Spleen (tissue), 7 donors: ENCODE measurements around the gene ROBO1.

Experiments used
- POLR2A ChIP-seq, 3 donors: fragments of 450-650 bp; IDR thresholded peaks; one replicate each; pipeline ENCODE4 v1.5.1; 2017; ENCODE audit warnings: antibody characterized with exemption in 3 of 3, mild to moderate bottlenecking in 1 of 3
- POLR2AphosphoS5 ChIP-seq, 3 donors: sonication (generic); formaldehyde crosslinking; IDR thresholded peaks; one replicate each; pipeline ENCODE4 v1.5.1; 2017; ENCODE audit warnings: antibody characterized with exemption in 3 of 3
- TF ChIP-seq, protein P1 (sequence below), 11 experiments: fragments of 200-600 bp in 7 of 11; fragments of 450-650 bp in 4 of 11; sonication (generic) in 4 of 11; IDR thresholded peaks in 8 of 11; conservative IDR thresholded peaks in 3 of 11; 1 replicate in 7 of 11; 2 replicates in 4 of 11; pipeline versions ENCODE4 v1.4.0 to v1.8.0; 2016 to 2021; ENCODE audit warnings: antibody characterized with exemption in 11 of 11, inconsistent platforms in 4 of 11, mild to moderate bottlenecking in 1 of 11
- donor health status: DM: no; HTN: no; CAD: no; lungs with moderate emphysema.
- donor health status: DM: no; HTN: no; CAD: no.
- donor health status: DM: no; HTN: no; CAD: no.

DNA sequence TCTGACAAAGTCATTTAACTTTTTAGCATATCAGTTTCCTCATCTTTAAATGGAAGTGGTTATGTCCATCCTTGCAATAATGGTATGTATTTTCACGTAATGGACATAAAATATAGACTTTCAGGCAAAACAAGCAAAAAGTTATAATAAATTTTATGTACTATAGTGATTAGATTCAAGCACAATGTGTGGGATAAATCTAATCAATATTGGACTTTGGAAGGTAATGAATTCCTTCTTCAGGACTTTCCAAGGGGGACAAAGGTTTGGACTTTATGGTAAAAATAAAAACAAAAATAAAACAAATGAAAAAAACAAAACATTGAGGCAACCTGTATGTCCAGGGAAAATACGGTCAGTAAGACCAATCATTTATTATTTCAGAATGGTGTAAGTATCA is 357.7 kb downstream of the ROBO1 start:
- TF ChIP-seq, protein P1, sequence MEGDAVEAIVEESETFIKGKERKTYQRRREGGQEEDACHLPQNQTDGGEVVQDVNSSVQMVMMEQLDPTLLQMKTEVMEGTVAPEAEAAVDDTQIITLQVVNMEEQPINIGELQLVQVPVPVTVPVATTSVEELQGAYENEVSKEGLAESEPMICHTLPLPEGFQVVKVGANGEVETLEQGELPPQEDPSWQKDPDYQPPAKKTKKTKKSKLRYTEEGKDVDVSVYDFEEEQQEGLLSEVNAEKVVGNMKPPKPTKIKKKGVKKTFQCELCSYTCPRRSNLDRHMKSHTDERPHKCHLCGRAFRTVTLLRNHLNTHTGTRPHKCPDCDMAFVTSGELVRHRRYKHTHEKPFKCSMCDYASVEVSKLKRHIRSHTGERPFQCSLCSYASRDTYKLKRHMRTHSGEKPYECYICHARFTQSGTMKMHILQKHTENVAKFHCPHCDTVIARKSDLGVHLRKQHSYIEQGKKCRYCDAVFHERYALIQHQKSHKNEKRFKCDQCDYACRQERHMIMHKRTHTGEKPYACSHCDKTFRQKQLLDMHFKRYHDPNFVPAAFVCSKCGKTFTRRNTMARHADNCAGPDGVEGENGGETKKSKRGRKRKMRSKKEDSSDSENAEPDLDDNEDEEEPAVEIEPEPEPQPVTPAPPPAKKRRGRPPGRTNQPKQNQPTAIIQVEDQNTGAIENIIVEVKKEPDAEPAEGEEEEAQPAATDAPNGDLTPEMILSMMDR (IDR thresholded peaks at IDR 0.05 in 8 of 11, conservative IDR thresholded peaks at IDR 0.05 in 3 of 11), result no peak
- TF ChIP-seq POLR2A (IDR thresholded peaks at IDR 0.05), result no peak
- TF ChIP-seq POLR2AphosphoS5 (IDR thresholded peaks at IDR 0.05), result no peak
